Measurements from ENCODE around the gene LINGO4. TPM values are rescaled to one million over a fixed set of nuclear protein-coding genes. Genes with fewer than 3 reads are reported as not detected.
A peak's percentile ranks its signal among the peaks of the same experiment; 100 is the strongest.
"Not testable (repeated sequence)": the region's sequence is repeated elsewhere in the genome, so short reads cannot be mapped to it uniquely, and the experiment has no call there.

Gene LINGO4
- total RNA-seq, 2 experiments from 2014 or later = 0.33 to 0.39 TPM

- peaks cover 21% of the 10 kb centered on the region for H3K36me3 Mint-ChIP-seq
- no peaks in the 10 kb centered on the region for H3K4me1 Mint-ChIP-seq (ENCODE audit: low read depth)
- ChIA-PET POLR2A (no interaction called here), CTCF (no interaction called here)
- H3K9me3 Mint-ChIP-seq = no peaks in the 10 kb centered on the region
- no peak overlapping the region for H3K4me3 Mint-ChIP-seq
- no peak for DNase-seq
- intact Hi-C loops (cut with micrococcal nuclease) = no loop called here
- no peak overlapping the region for H3K27ac Mint-ChIP-seq
- no peaks in the 10 kb centered on the region for H3K27me3 Mint-ChIP-seq
Observed at GRCh38 chr1:151779852-151780251, 25.4 kb downstream of the LINGO4 start.

- H3K27me3 Mint-ChIP-seq = no peaks in the 10 kb centered on the region
- H3K4me3 Mint-ChIP-seq = no peak overlapping the region
- intact Hi-C loops (cut with micrococcal nuclease) = no loop called here
- no peak for DNase-seq
- H3K27ac Mint-ChIP-seq = no peak overlapping the region
- peaks cover 26% of the 10 kb centered on the region for H3K36me3 Mint-ChIP-seq
- H3K9me3 Mint-ChIP-seq = no peaks in the 10 kb centered on the region
- H3K4me1 Mint-ChIP-seq (ENCODE audit: low read depth) = peaks cover 3% of the 10 kb centered on the region
- ChIA-PET CTCF (interaction anchor here (1.2 kb wide), 1 partner anchor 59 kb away, joined by 3 read pairs; no protein-coding TSS in a partner anchor), POLR2A (no interaction called here)
Observed at GRCh38 chr1:151777317-151777716, 27.9 kb downstream of the LINGO4 start.

GRCh38 chr1:151776665-151777062, 28.6 kb downstream of the LINGO4 start:
- H3K4me1 Mint-ChIP-seq (ENCODE audit: low read depth) = peaks cover 3% of the 10 kb centered on the region
- H3K36me3 Mint-ChIP-seq = peaks cover 26% of the 10 kb centered on the region
- ChIA-PET CTCF (interaction anchor here (1.2 kb wide), 1 partner anchor 60 kb away, joined by 3 read pairs; no protein-coding TSS in a partner anchor), POLR2A (no interaction called here)
- DNase-seq = no peak
- H3K9me3 Mint-ChIP-seq = no peaks in the 10 kb centered on the region
- intact Hi-C loops (cut with micrococcal nuclease) = no loop called here
- H3K27me3 Mint-ChIP-seq = no peaks in the 10 kb centered on the region
- H3K4me3 Mint-ChIP-seq = no peak overlapping the region
- H3K27ac Mint-ChIP-seq = no peak overlapping the region

GRCh38 chr1:151775894-151776664, 29.1 kb downstream of the LINGO4 start:
- intact Hi-C loops (cut with micrococcal nuclease) = no loop called here
- ChIA-PET POLR2A (no interaction called here), CTCF (no interaction called here)
- Mint-ChIP-seq H3K4me1 (ENCODE audit: low read depth) (peaks cover 3% of the 10 kb centered on the region), H3K27me3 (no peaks in the 10 kb centered on the region), H3K4me3 (no peak overlapping the region), H3K9me3 (no peaks in the 10 kb centered on the region), H3K27ac (no peak overlapping the region), H3K36me3 (peaks cover 23% of the 10 kb centered on the region)
- DNase-seq = no peak

- Mint-ChIP-seq H3K4me3 (no peak overlapping the region), H3K9me3 (no peaks in the 10 kb centered on the region), H3K36me3 (peaks cover 23% of the 10 kb centered on the region), H3K27ac (no peak overlapping the region), H3K27me3 (no peaks in the 10 kb centered on the region), H3K4me1 (ENCODE audit: low read depth) (peaks cover 3% of the 10 kb centered on the region)
- ChIA-PET CTCF (interaction anchor here (0.7 to 0.8 kb wide), 2 partner anchors 40 to 579 kb away, joined by 3 read pairs; no protein-coding TSS in a partner anchor), POLR2A (interaction anchor here (1.4 kb wide), 1 partner anchor 11 kb away, joined by 5 read pairs; the partner anchor contains the start of gene MRPL9)
- intact Hi-C loops (cut with micrococcal nuclease) = no loop called here
- DNase-seq = no peak
Observed at GRCh38 chr1:151774256-151774922, 30.8 kb downstream of the LINGO4 start.

- POLR2A ChIA-PET = interaction anchor here (1.4 kb wide), 1 partner anchor 10 kb away, joined by 5 read pairs; the partner anchor contains the start of gene MRPL9
- CTCF ChIA-PET = interaction anchor here (0.7 to 0.8 kb wide), 2 partner anchors 39 to 578 kb away, joined by 3 read pairs; no protein-coding TSS in a partner anchor
Observed at GRCh38 chr1:151773702-151774101, 31.5 kb downstream of the LINGO4 start.

GRCh38 chr1:151769270-151769669, 35.9 kb downstream of the LINGO4 start:
- POLR2A ChIA-PET; H3K4me1 Mint-ChIP-seq (ENCODE audit: low read depth); H3K36me3 Mint-ChIP-seq; H3K27ac Mint-ChIP-seq; H3K4me3 Mint-ChIP-seq; H3K27me3 Mint-ChIP-seq; CTCF ChIA-PET; DNase-seq; H3K9me3 Mint-ChIP-seq: not testable (repeated sequence)
- intact Hi-C loops (cut with micrococcal nuclease) = loop anchor here (10.0 kb wide), 1 partner anchor 424 kb away; the partner anchor contains the start of gene RFX5

More at GRCh38 chr1:151773702-151774101, 31.5 kb downstream of the LINGO4 start:
- peaks cover 18% of the 10 kb centered on the region for H3K36me3 Mint-ChIP-seq
- peaks cover 3% of the 10 kb centered on the region for H3K4me1 Mint-ChIP-seq (ENCODE audit: low read depth)
- H3K27ac Mint-ChIP-seq = peak overlapping the region; percentile 19
- intact Hi-C loops (cut with micrococcal nuclease) = no loop called here
- H3K4me3 Mint-ChIP-seq = no peak overlapping the region
- no peak for DNase-seq
- no peaks in the 10 kb centered on the region for H3K9me3 Mint-ChIP-seq
- H3K27me3 Mint-ChIP-seq = no peaks in the 10 kb centered on the region

- H3K4me1 Mint-ChIP-seq (ENCODE audit: low read depth); H3K9me3 Mint-ChIP-seq; POLR2A ChIA-PET; H3K4me3 Mint-ChIP-seq; H3K27ac Mint-ChIP-seq; DNase-seq; H3K27me3 Mint-ChIP-seq; H3K36me3 Mint-ChIP-seq: not testable (repeated sequence)
- CTCF ChIA-PET = interaction anchor here (0.8 to 2.1 kb wide), 2 partner anchors 34 to 64 kb away, joined by 3 to 5 read pairs; no protein-coding TSS in a partner anchor
- intact Hi-C loops (cut with micrococcal nuclease) = loop anchor here (10.0 kb wide), 1 partner anchor 424 kb away; the partner anchor contains the start of gene RFX5
Observed at GRCh38 chr1:151768351-151769066, 36.7 kb downstream of the LINGO4 start.

GRCh38 chr1:151763990-151764389, 41.2 kb downstream of the LINGO4 start:
- H3K4me1 Mint-ChIP-seq (ENCODE audit: low read depth) = peaks cover 16% of the 10 kb centered on the region
- POLR2A ChIA-PET = interaction anchor here (1.4 to 2.5 kb wide), 5 partner anchors 10 to 72 kb away, joined by 5 to 21 read pairs (median 6); partner anchors contain the start of gene TDRKH
- no peak for DNase-seq
- H3K4me3 Mint-ChIP-seq = peak overlapping the region; percentile 78
- no peaks in the 10 kb centered on the region for H3K27me3 Mint-ChIP-seq
- CTCF ChIA-PET = interaction anchor here (1.1 to 2.0 kb wide), 6 partner anchors 24 to 238 kb away, joined by 4 to 21 read pairs (median 5); partner anchors contain the start of gene C2CD4D
- peak overlapping the region; percentile 86 for H3K27ac Mint-ChIP-seq
- intact Hi-C loops (cut with micrococcal nuclease) = loop anchor here (1.0 to 10.0 kb wide), 2 partner anchors 26 to 419 kb away; partner anchors contain the start of genes RFX5 and TDRKH
- peaks cover 22% of the 10 kb centered on the region for H3K36me3 Mint-ChIP-seq
- no peaks in the 10 kb centered on the region for H3K9me3 Mint-ChIP-seq

- DNase-seq = peak; percentile 93
- intact Hi-C loops (cut with micrococcal nuclease) = loop anchor here (1.0 to 10.0 kb wide), 2 partner anchors 27 to 418 kb away; partner anchors contain the start of genes RFX5 and TDRKH
- no peaks in the 10 kb centered on the region for H3K27me3 Mint-ChIP-seq
- no peaks in the 10 kb centered on the region for H3K9me3 Mint-ChIP-seq
- peak within 1 kb of the TSS; percentile 78 for H3K4me3 Mint-ChIP-seq
- POLR2A ChIA-PET = interaction anchor here (0.6 to 2.5 kb wide), 11 partner anchors 11 to 688 kb away, joined by 3 to 21 read pairs (median 5); partner anchors contain the start of genes C2CD4D, S100A11 and TDRKH
- peaks cover 16% of the 10 kb centered on the region for H3K4me1 Mint-ChIP-seq (ENCODE audit: low read depth)
- peak within 1 kb of the TSS; percentile 86 for H3K27ac Mint-ChIP-seq
- peaks cover 22% of the 10 kb centered on the region for H3K36me3 Mint-ChIP-seq
- CTCF ChIA-PET = interaction anchor here (0.8 to 2.0 kb wide), 12 partner anchors 9 to 238 kb away, joined by 3 to 21 read pairs (median 4); partner anchors contain the start of gene C2CD4D
Observed at GRCh38 chr1:151762941-151763921, 42.0 kb downstream of the LINGO4 start, which contains the start of gene MRPL9. Gene MRPL9, minus strand, starts transcription at chr1:151763496. Its CDS starts 17 bp downstream, at chr1:151763479.
